SHP77 treated with DMSO at 0.1 percent for 48 hours (cell line): ENCODE results near the gene AGPS.
"Not testable (repeated sequence)": the region's sequence is repeated elsewhere in the genome, so short reads cannot be mapped to it uniquely, and the experiment has no call there.

Experiments used
- DNase-seq: peaks from one replicate; lab custom pipeline; 2025; lab: John Stamatoyannopoulos, UW

AGPS gene

DNA sequence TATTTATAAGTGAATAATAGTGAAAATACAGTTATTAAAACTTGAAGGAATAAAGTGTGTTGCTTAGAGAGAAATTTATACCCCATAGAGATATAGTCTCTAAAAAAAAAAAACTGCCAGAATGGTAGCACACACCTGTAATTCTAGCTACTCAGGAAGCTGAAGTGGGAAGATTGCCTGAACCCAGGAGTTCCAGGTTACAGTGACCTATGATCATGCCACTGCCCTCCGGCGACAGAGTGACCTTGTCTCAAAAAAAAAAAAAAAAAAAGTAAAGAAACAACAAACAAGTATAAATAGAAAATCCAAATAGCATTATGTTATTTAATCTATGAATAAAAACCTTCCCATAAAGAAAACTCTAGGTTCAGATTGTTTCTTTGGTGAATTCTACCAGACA is 7.4 kb upstream of the AGPS start:
- no peak for DNase-seq

DNA sequence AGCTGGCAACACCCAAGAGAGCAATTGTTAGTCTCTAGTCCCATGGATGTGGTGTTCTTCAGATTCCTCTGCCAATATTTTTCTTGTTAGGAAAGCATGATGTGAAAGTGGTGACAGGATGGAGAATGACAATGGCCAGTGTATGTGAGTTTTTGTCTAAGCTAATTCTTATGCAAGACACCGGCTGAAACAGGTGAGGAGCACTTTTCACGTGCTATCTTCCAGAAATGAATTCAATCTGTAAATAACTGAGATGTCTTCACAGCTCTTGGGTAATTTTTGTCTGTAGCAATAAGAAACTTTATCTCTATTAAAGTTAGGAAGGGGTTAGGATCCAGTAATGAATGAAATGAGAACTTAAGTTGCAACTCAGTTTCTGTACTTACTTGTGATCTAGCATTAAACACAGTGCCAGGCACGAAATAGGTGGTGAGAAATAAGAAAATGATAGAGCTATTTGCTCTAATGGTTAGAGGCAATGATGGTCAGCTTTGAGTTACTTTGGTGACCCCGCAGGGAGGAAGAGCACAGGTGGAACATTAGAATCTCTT is 676 bp upstream of the AGPS start:
- no peak for DNase-seq

DNA sequence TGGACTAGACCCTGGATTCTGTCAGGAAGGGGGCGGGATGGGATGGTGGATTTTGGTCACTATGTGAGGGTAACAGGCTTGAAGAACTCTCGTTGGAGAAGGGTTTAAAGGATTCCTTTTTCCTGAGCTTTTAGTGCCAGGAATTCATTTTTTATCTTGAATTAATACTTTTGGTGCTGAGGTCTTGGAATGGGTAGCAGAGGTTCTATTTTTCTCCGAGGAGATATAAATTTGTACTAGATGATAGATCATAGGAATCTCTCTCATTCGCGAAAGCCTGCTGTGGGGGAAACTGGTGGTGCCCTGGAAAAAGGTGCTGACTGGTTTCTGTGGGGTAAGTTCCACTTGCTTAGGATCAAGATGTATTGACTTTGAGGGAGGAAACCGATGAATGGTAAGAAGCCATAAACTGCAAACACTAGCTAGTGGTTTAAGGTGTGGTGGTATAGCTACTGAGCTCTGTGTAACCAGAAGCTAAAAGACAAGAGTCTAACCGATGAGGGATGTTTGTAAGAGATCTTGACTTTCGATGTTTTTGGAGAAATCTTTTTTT is 706 bp downstream of the AGPS start:
- no peak for DNase-seq

DNA sequence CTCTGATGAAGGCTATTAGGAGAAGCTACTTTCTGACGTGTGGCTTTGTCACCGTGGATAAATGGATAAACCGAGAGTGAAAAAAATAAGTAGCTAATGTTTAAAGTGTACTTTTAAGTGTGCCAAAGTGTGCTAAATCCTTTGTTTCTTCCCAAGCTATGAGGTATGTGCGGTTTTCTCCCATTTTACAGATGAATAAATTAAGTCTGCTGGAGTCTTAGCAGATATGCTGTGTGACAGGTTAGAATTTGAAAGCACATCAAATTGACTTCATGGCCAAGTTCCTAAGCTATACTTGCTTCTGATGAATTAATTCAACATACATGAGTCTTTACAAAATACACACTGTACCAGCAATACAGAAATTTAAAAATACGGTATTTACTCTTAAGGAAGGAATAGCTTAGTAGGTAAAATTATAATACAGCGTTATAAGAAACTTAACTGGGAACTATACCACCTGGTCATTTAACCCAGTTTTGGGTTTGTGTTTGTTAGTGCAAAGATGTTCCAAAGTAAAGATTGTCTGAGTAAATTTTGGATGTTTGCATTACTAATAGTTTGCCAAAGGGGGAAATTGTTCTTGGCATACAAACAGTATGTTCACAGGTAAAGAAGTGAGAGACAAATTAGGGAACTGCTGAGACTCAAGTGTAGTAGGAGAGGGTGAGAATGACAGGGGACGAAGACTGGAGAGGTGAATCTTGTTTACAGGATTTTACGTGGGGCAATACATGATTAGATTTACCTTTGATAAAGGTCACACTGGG is 1.4 kb downstream of the AGPS start:
- no peak for DNase-seq

DNA sequence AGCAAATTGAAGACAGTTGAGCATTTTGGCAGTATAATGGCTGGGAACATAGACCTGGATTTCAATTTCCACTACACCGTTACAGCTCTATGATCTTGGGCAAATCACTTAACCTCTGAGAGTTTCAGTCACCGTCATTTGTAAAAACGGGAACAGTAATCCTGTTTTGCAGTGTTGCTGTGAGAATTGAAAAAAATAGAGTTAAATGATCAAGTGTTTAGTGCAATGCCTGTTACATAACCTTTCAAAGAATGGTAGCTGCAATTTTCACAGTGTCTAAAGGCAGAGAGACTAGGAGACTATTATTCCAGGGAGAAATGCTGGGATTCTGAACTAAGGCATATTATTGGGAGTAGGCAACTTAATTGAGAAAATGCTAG is 2.0 kb downstream of the AGPS start:
- DNase-seq, result no peak

DNA sequence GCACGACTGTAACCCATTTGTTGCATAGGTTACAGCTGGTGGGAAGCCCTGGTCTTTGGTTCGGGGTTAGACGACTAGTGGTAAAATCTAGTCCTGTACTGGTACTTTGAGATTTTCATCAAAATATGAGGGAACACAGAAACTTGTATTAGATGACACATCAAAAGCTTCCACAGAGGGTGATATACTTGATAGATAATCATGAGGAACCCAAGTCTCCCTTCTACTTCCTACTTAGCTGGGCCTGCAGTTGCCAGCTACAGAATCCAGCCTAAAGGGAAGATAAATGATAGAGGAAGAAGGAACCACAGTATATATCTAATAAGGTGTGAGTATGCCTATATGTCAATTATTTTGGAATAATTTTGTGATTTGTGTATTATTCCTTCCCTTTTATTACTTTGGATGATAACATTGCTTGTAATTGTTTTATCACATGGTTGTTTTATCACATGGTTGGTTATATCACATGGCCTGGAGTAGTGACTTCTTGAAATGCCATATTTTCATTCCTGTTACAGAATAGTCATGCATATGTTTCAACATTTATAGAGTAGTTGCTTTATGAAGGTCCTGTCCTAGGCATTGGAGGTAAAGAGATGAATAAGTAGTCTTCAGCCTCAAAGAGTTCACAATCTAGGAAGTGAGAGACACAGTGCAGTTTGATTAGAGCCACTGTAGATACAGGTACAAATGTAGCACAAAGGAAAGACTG is 2.9 kb downstream of the AGPS start:
- no peak for DNase-seq

DNA sequence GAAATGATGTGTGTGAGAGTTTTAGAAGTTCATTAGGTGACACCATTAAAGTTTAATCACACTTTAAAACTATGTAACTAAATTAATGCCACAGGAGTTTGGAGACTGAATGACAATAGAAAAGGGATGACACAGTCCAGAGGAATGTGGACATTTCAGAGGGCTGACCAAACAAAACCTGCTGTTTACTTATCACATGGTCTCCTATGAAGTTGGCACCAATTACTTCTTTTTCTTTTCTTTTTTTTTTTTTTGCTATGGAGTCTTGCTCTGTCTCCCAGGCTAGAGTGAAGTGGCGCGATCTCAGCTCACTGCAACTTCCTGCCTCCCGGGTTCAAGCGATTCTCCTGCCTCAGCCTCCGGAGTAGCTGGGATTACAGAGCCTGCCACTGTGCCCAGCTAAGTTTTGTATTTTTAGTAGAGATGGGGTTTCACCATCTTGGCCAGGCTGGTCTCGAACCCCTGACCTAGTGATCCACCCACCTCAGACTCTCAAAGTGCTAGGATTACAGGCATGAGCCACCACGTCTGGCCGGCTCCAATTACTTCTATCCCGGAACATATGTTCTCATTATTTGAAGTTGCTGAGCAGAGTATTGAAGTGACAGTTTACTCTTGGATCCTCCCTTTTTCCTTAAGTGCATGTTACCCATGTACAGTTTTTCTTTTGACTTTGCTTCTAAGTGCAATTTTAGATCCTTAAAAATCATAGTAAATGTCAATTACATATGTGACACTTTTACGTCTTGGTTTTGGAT is 4.3 kb downstream of the AGPS start:
- DNase-seq, result no peak

DNA sequence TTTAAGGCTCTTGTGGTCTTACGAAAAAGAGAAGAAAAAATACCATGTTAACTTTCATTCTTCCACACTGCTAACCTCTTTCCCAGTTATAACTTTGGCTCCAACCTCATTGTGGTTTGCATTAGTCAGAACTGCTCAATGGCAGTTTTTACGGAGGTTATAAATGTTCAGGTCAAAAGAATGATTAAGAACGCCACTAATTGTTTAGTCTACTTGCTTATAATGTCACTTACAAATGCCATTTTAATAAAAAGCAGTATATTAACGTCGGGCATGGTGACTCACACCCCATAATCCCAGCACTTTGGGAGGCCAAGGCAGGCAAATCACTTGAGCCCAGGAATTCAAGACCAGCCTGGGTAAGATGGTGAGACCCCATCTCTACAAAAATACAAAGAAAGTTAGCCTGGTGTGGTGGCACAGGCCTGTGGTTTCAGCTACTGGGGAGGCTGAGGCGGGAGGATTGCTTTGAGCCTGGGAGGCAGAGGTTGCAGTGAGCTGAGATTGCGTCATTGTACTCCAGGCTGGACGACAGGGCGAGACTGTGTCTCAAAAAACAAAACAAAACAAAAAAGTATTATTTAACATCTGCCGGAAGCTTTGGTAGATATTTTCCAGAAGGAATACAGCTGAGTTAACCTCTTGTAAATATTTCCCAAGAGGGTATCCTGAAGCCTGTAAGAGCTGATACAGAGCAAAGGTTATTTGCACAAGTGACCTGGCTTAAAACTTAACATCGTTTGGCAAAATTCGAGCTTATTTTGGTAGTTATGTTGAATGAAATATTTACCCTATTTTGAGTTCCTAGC is 5.1 kb downstream of the AGPS start:
- no peak for DNase-seq

DNA sequence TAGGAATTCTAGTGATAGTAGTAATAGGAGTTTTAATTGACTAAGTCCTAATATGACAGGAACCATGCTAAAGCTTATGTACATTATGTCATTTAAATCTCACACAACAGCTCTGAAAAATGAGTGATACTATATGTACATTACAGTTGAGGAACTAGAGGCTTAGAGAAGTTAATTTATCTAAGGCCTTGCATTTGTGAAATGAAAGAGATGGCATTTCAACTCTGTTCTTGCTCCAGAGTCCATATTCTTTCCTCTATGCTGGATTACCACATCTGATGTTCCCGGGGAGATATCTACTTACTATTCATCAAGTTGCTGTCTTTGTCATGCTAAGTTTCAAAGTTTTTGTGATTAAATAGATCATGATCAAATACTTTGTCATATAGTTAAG is 5.7 kb downstream of the AGPS start:
- DNase-seq, result no peak

DNA sequence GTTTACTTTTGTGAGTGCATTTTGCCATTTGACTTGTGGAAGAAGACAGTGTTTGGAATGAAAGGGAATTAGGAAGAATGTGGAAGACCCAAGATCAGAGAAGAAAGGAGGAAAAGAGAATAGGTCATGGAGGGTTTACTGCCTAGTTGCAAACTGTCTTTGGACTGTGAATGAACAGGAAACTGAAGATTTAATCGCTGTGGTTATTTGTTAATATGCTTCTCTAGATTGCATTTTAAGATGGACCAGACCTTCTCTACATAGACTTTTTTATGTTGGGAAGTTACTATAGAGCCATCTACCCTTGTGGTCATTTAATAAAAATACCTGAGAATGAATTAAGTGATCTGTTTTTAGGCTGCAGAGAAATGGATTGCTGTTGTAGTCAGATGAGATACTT is 6.2 kb downstream of the AGPS start:
- no peak for DNase-seq

DNA sequence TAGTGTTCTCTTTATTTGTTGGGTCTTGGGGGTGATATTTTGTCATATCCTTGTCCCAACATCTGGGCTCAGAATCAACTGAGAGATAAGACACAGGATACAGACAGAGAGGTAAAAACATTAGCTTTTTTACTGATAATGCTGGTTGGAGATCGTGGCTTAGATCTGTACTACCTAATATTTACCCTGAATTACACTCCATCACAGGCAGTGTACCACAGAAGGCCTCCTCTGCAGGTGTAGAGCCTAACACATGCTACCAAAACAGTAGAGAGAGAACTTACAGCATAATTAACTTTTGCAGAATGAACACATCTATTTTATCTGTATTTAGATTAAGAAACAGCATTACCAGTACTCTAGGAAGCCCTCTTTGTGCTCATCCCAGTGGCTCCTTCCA is 6.8 kb downstream of the AGPS start:
- DNase-seq, result no peak

DNA sequence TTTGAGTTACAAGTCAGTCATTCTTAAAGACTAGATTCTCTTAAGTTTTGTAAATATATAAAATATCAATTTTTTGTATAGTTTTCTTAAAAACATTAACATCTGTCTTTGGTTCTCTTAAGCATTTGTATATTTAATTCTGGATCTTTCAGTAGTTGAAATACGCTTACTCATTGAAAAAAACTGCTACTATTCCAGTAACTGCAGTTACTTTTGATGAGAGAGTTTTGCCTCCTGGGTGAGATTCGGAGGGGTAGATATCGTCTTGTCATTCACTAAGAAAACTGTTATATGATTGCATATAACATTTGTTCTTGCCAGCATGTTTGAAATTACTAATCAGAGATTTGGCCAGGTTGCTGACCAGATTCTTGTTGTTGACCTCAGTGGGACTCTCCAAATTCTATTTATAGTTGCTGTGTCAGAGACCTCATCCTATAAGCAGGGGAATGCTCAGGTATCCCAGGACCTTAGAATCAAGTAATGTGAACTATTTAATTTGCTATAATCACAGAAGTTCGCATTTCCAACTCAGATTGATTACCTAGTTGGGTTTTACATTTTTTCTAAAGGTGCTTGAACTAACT is 7.9 kb downstream of the AGPS start:
- no peak for DNase-seq

DNA sequence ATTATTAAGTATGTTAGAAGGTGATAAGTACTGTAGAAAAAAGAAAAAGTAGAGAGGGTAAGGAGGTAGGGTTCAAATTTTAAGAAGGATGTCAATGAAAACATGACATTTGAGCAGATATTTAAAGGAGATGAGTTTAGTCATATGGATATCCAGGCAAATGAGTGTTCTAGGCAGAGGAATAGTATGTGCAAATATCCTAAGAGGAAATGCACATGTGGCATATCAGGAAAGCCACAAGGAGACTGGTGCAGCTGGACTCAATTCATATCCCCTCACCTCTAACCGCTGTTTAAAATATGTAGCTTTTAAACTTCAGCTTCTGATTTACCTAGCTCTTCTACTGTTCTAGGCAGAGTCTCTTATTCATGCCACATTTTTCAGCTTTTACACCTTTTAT is 9.5 kb downstream of the AGPS start:
- DNase-seq, result no peak

DNA sequence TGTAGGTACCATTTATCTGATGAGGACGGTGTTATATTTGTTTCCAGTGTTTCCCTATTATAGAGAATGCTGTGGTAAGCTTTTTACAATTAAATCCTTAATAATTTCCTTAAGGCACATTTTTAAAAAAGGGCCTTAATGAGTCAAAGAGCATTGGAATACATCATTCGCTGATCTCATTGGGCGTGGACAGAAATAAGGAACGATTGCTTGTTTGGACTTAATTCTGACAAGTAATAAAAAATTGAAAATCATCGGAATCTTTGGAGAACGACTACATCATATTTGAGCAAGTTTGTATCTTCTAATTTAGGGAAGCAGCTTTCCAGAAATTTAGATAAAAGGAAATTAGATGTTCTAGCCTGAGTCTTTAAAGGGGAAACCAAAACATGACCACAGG is 11.3 kb downstream of the AGPS start:
- no peak for DNase-seq

DNA sequence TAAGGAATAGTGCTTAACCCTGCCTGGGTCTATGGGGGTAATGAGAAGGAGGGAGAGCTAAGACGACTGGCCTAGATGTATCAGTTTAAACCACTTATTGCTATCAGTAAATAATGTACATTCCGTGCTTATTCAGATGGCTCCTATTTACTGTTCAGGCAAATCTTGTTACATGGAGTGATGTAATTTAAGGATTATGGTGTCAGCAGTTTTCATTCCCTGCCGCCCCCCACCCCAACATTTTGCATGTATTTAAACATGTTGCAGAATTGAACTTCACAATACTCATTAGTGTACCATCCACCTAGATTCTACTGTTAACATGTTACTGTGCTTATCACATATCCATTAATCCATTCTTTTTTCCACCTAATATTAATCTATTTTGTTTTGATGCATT is 11.7 kb downstream of the AGPS start:
- DNase-seq, result no peak

DNA sequence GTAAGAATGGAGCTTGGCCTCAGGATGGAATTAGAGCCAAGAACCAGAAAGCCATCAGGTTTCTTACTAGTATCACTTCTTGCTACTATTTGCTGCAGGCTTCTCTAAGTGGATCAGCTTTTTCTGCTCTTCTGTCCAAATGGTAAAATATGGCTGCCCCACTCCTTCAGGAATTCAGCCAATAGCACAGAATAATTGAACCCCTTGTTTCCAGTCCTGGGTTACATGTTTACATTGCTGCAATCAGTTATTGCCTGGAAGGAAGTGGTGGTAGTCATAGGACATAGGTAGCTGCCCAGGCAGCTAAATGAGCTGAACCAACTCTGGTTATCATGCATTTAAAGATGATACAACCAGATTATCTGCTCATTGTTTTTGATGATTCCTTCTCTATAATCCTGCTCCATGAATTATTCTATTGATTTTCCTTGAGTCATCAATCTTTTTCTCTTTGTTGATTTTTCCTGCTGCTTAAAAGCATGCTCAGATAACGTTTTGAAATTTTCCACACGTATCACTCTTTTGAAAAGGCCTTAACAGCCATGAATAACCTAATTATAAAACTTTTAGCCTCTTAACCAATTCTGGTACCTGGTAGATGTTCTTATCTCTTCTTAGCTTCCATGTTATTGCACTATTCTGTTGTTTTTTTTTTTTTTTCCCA is 12.6 kb downstream of the AGPS start:
- DNase-seq, result no peak

DNA sequence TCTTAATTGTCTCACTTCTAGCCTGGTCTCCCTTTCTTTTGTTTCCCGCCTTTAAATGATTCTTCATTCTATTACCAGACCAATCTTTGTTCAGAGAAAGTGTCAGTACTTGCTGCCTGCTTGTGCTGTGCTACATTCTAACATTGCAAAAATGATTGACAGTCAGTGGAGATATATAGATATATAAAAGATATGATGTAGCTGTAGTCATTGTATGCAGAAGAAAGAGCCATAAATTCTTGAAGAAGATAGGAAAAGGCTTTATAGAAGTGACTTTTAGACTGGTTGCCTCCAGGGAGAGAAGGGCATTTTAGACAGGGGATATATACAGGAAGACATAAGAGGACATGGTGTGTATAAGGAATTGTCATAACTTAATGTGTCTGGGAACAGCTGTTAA is 13.6 kb downstream of the AGPS start:
- DNase-seq, result no peak

DNA sequence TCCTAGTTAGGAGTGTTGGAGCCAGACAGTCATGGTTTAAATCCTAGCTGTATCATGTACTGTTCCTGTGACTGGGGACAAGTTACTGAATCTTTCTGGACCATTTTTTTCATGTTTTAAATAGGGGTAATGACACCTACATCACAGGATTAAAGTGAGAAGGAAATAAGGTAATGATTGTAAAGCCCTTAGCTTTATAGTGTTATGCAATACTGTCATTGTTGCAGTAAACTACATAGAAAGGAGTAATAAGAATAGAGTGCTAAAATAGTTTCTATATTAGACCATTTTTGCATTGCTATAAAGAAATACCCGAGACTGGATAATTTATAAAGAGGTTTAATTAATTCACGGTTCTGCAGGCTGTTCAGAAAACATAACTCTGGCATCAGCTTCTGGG is 14.5 kb downstream of the AGPS start:
- DNase-seq, result no peak

DNA sequence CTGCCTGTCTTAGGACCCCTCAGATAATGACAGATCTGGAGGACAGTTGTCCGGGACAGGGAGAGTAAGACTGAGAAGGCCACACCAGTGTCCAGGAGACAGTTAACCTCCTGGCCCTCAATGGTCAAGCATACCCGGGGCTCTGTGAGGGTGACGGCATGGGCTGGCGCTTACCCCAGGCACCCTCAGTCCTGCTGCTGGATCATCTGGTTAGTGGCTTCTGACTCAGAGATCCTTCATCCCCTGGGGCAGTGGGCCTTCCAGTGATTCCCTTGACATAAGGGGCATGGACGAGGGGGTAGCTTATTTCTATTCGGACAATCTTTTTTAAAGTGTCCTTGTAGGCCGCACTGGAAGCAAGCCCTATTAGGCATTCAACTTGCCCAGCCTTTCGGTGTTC is 18.1 kb downstream of the AGPS start:
- DNase-seq, result not testable (repeated sequence)

DNA sequence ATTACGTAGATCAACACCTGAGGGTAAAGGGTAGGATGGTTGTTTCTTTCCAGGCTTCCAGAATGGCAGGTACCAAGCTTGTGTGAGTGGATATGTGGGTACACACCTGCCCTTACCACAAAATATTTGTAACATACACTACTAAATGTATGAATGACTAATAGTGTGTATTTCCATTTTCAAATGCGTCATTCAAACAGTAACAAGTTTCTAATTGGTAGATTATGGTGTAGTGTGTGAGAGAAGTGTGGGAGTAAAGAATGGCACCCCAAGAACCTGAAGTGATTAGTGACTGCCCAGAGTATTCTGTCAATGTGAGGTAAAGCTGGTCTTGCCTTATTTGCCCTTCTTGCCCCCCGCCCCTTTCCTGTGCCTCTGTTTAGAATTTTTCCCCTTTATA is 21.1 kb downstream of the AGPS start:
- no peak for DNase-seq

DNA sequence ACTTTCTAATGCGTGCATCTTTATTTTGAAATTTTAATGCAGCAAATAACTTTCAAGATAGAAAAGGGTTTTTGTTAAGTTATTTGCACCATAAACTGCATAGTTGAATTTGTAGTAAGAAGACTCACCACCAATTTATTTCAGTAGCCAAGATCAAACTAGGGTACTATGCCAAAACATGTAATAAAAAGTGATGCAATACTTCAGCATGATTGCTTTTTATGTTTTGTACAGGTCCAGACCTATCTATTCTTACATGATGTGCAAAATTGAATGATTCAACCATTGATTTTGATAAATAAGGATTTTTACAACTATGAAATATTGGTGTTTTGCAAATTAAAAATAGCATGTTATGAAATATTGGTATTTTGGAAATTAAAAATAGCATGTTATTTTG is 26.7 kb downstream of the AGPS start:
- DNase-seq, result no peak
